ENCODE data around the gene NEU2. TPM values are rescaled to one million over a fixed set of nuclear protein-coding genes. Genes with fewer than 3 reads are reported as not detected.

NEU2 gene
- total RNA-seq, 1 experiment from 2014 or later, result not detected

GRCh38 chr2:233082222-233082930 lies 49.9 kb downstream of the NEU2 start:
- no peaks in the 10 kb centered on the region for H3K4me1 ChIP-seq (ENCODE audit: insufficient read depth, low read length)
- H3K14ac ChIP-seq (ENCODE audit: insufficient read depth, low read length), result no peak overlapping the region
- no peak overlapping the region for H3K9ac ChIP-seq (ENCODE audit: extremely low read depth, insufficient read length, low read length)
- H3T11ph ChIP-seq (ENCODE audit: low read length), result no peak overlapping the region
- Mint-ChIP-seq H3K9me3 (no peaks in the 10 kb centered on the region), H3K27ac (no peak overlapping the region), H3K4me1 (peaks cover 26 to 38% of the 10 kb centered on the region in 2 experiments), H3K4me3 (no peak overlapping the region), H3K36me3 (ENCODE audit: insufficient read depth in 1 of 3, low read depth in 3 of 3) (no peaks in the 10 kb centered on the region), H3K27me3 (ENCODE audit: low read depth) (peaks cover 2% of the 10 kb centered on the region; the same call in 1 of the 2 replicates)
- H2BK20ac ChIP-seq (ENCODE audit: low read depth, low read length, poor library complexity, severe bottlenecking), result no peak overlapping the region
- H3K23ac ChIP-seq (ENCODE audit: insufficient read length, low read depth, low read length), result no peak overlapping the region
- H3K4ac ChIP-seq (ENCODE audit: low read depth, low read length), result no peak overlapping the region
- no peaks in the 10 kb centered on the region for H3K79me2 ChIP-seq (ENCODE audit: insufficient read depth, low read length)
- H3K27me3 ChIP-seq (ENCODE audit: insufficient read depth, low read length), result no peaks in the 10 kb centered on the region
- no peak overlapping the region for H2BK15ac ChIP-seq (ENCODE audit: low read depth, low read length)
- no CpG with 5 or more reads among the region's 11 CpGs for WGBS (ENCODE audit: extremely low coverage, insufficient read length, low lambda C conversion rate)
- no peak overlapping the region for H2BK12ac ChIP-seq (ENCODE audit: insufficient read length, low read depth, low read length)
- H4K8ac ChIP-seq (replicated peaks; ENCODE audit: insufficient read length, low read depth, low read length), result no peak overlapping the region
- no peak overlapping the region for H2AFZ ChIP-seq (ENCODE audit: low read length)
- H2BK120ac ChIP-seq (ENCODE audit: low read depth, low read length, poor library complexity, severe bottlenecking), result no peak overlapping the region
- H3K23me2 ChIP-seq (ENCODE audit: insufficient read length, low read depth, low read length, poor library complexity, severe bottlenecking), result no peaks in the 10 kb centered on the region
- H2BK5ac ChIP-seq (ENCODE audit: insufficient read length, low read length), result no peak overlapping the region
- H3K79me1 ChIP-seq (ENCODE audit: insufficient read depth, low read depth, low read length, poor library complexity, severe bottlenecking), result no peaks in the 10 kb centered on the region
- no peak overlapping the region for H3K18ac ChIP-seq (ENCODE audit: insufficient read length, low read depth, low read length)
- TF ChIP-seq CTCF (conservative IDR thresholded peaks at IDR 0.05), result no peak
- DNase-seq, result no peak
- no peak overlapping the region for H4K5ac ChIP-seq (ENCODE audit: insufficient read length, low read depth, low read length)
- no peak overlapping the region for H3K4me2 ChIP-seq (ENCODE audit: insufficient read depth, insufficient read length, low read length)
- no peak overlapping the region for H3K56ac ChIP-seq (ENCODE audit: insufficient read length, low read depth, low read length)
- no peak overlapping the region for H4K91ac ChIP-seq (ENCODE audit: insufficient read length, low read depth, low read length)
- no peaks in the 10 kb centered on the region for H3K9me3 ChIP-seq (ENCODE audit: control insufficient read depth, low read depth, low read length)
- H4K20me1 ChIP-seq (ENCODE audit: control insufficient read depth, insufficient read depth, insufficient read length), result no peaks in the 10 kb centered on the region
- no peak overlapping the region for H3K27ac ChIP-seq (ENCODE audit: insufficient read length, low read depth, low read length)
- no peak overlapping the region for H2AK5ac ChIP-seq (ENCODE audit: insufficient read length, low read length)

All from H9 (cell line).